GM23338 (cell line): ENCODE results near the gene SLC9A1.

Experiments
- CREB1 ChIP-seq: fragments of 250-450 bp; sonication (Bioruptor Pico); IDR thresholded peaks from 2 replicates; pipeline ENCODE4 v1.5.0; 2020; ENCODE audit warnings: low read depth, mild to moderate bottlenecking, moderate library complexity
- EZH2 ChIP-seq: fragments of 200-600 bp; sonication (generic); IDR thresholded peaks from one replicate; pipeline ENCODE4 v1.8.0; 2017; ENCODE audit warnings: antibody characterized with exemption, mild to moderate bottlenecking, low read depth; ENCODE audit not compliant: unreplicated experiment
- EZH2phosphoT487 ChIP-seq: fragments of 200-600 bp; sonication (generic); IDR thresholded peaks from one replicate; pipeline ENCODE4 v1.8.1; 2018; ENCODE audit warnings: antibody characterized with exemption; ENCODE audit not compliant: unreplicated experiment
- JUNB ChIP-seq: IDR thresholded peaks from one replicate; pipeline ENCODE4 v1.6.1; 2016; ENCODE audit warnings: antibody characterized with exemption; ENCODE audit not compliant: unreplicated experiment
- POLR2AphosphoS5 ChIP-seq: IDR thresholded peaks from 2 replicates; pipeline ENCODE4 v1.6.1; 2016; ENCODE audit warnings: antibody characterized with exemption, low read depth
- REST ChIP-seq: IDR thresholded peaks from one replicate; pipeline ENCODE4 v1.6.1; 2018; ENCODE audit warnings: antibody characterized with exemption; ENCODE audit not compliant: unreplicated experiment
- STAT1 ChIP-seq: IDR thresholded peaks from one replicate; pipeline ENCODE4 v1.6.1; 2016; ENCODE audit warnings: antibody characterized with exemption; ENCODE audit not compliant: unreplicated experiment
- ZNF114 ChIP-seq: fragments of 250-450 bp; sonication (Bioruptor Pico); IDR thresholded peaks from 2 replicates; pipeline ENCODE4 v1.5.0; 2020; ENCODE audit warnings: mild to moderate bottlenecking, moderate library complexity
- TF ChIP-seq, protein P1 (sequence below), 2 experiments: fragments of 200-600 bp in 1 of 2; sonication (generic) in 1 of 2; conservative IDR thresholded peaks; 2 replicates each; pipeline versions ENCODE4 v1.5.1 to v1.6.1; 2016 to 2017; ENCODE audit warnings: antibody characterized with exemption in 2 of 2, low read depth in 2 of 2, mild to moderate bottlenecking in 2 of 2, moderate library complexity in 1 of 2
- TF ChIP-seq, protein P2 (sequence below): IDR thresholded peaks from 2 replicates; pipeline ENCODE4 v1.6.1; 2016; ENCODE audit warnings: antibody characterized with exemption

- TF ChIP-seq, protein P1, sequence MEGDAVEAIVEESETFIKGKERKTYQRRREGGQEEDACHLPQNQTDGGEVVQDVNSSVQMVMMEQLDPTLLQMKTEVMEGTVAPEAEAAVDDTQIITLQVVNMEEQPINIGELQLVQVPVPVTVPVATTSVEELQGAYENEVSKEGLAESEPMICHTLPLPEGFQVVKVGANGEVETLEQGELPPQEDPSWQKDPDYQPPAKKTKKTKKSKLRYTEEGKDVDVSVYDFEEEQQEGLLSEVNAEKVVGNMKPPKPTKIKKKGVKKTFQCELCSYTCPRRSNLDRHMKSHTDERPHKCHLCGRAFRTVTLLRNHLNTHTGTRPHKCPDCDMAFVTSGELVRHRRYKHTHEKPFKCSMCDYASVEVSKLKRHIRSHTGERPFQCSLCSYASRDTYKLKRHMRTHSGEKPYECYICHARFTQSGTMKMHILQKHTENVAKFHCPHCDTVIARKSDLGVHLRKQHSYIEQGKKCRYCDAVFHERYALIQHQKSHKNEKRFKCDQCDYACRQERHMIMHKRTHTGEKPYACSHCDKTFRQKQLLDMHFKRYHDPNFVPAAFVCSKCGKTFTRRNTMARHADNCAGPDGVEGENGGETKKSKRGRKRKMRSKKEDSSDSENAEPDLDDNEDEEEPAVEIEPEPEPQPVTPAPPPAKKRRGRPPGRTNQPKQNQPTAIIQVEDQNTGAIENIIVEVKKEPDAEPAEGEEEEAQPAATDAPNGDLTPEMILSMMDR (conservative IDR thresholded peaks at IDR 0.05; ENCODE audit: low read depth in 2 of 2), result no peak
- no peak for TF ChIP-seq EZH2
- TF ChIP-seq REST, result no peak
- TF ChIP-seq POLR2AphosphoS5, result no peak
- no peak for TF ChIP-seq ZNF114 (CRISPR knock-in tag)
- no peak for TF ChIP-seq CREB1 (CRISPR knock-in tag)
- TF ChIP-seq STAT1, result no peak
- no peak for TF ChIP-seq EZH2phosphoT487
- no peak for TF ChIP-seq JUNB
- TF ChIP-seq, protein P2, sequence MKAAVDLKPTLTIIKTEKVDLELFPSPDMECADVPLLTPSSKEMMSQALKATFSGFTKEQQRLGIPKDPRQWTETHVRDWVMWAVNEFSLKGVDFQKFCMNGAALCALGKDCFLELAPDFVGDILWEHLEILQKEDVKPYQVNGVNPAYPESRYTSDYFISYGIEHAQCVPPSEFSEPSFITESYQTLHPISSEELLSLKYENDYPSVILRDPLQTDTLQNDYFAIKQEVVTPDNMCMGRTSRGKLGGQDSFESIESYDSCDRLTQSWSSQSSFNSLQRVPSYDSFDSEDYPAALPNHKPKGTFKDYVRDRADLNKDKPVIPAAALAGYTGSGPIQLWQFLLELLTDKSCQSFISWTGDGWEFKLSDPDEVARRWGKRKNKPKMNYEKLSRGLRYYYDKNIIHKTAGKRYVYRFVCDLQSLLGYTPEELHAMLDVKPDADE, result no peak
These were observed 21.4 kb upstream of the SLC9A1 start for GRCh38 chr1:27176323-27176722.
